Natural killer cell (primary cell): ENCODE results near the gene AKR7A3. TPM values are rescaled to one million over a fixed set of nuclear protein-coding genes. Genes with fewer than 3 reads are reported as not detected.
A peak's percentile ranks its signal among the peaks of the same experiment; 100 is the strongest.

ENCODE experiments used
- ATAC-seq, 3 donors: fragments of 150-1000 bp in 2 of 3; fragments of 200-7000 bp in 1 of 3; cut with Tn5 transposase; 1 replicate in 1 of 3; 2 replicates in 2 of 3; pipeline ENCODE4 v1.10.0; 2021; ENCODE audit warnings: mild to moderate bottlenecking in 2 of 3, moderate library complexity in 2 of 3
- DNase-seq, 2 donors: peaks; one replicate each; pipeline versions ENCODE4 v3.0.0 to v3.0.0-alpha.2; 2013 to 2021; ENCODE audit warnings: mixed read lengths in 1 of 2
- H3K27ac ChIP-seq: one replicate; pipeline ENCODE4 v1.5.1; 2013; ENCODE audit warnings: mild to moderate bottlenecking, low read length
- H3K27me3 ChIP-seq: one replicate; pipeline ENCODE4 v1.6.1; 2013; ENCODE audit warnings: low read length; ENCODE audit not compliant: control insufficient read depth, insufficient read depth
- H3K36me3 ChIP-seq: one replicate; pipeline ENCODE4 v1.6.1; 2013; ENCODE audit warnings: low read length; ENCODE audit not compliant: control insufficient read depth, insufficient read depth
- H3K4me1 ChIP-seq: one replicate; pipeline ENCODE4 v1.6.1; 2013; ENCODE audit warnings: low read length; ENCODE audit not compliant: control insufficient read depth, insufficient read depth
- H3K4me3 ChIP-seq: one replicate; pipeline ENCODE4 v1.5.1; 2013; ENCODE audit warnings: low read length
- H3K9me3 ChIP-seq: one replicate; pipeline ENCODE4 v1.6.1; 2013; ENCODE audit warnings: low read length; ENCODE audit not compliant: control insufficient read depth, insufficient read depth
- H3K27ac Mint-ChIP-seq, 2 donors: one replicate each; pipeline ENCODE4 v1.8.0; 2022; ENCODE audit warnings: mild to moderate bottlenecking in 2 of 2, mixed read lengths in 2 of 2, moderate library complexity in 1 of 2
- H3K27me3 Mint-ChIP-seq, 2 donors: one replicate each; pipeline ENCODE4 v1.8.0; 2022; ENCODE audit warnings: low read depth in 2 of 2, mixed read lengths in 2 of 2
- H3K36me3 Mint-ChIP-seq: one replicate; pipeline ENCODE4 v1.8.0; 2022; ENCODE audit warnings: mixed read lengths
- H3K4me1 Mint-ChIP-seq, 2 donors: one replicate each; pipeline ENCODE4 v1.8.0; 2022; ENCODE audit warnings: mixed read lengths in 2 of 2
- H3K4me3 Mint-ChIP-seq: one replicate; pipeline ENCODE4 v1.8.0; 2022; ENCODE audit warnings: mild to moderate bottlenecking, moderate library complexity, mixed read lengths
- H3K9me3 Mint-ChIP-seq, 2 donors: one replicate each; pipeline ENCODE4 v1.8.0; 2022; ENCODE audit warnings: mixed read lengths in 2 of 2
- WGBS: methylation state at CpG from one replicate; pipeline ENCODE4 v1.1.7; 2013; ENCODE audit warnings: missing lambda C conversion rate; ENCODE audit not compliant: insufficient coverage; 5-methylcytosine and 5-hydroxymethylcytosine counted together
- intact Hi-C: fragments of 100-400 bp; cut with micrococcal nuclease; formaldehyde crosslinking; loops from one replicate; pipeline ENCODE4 v1.14.2; 2022
- total RNA-seq, 4 donors: library from RNA; stranded (reverse); fragments of 120-200 nt in 1 of 4; gene quantifications; one replicate each; pipeline versions ENCODE4 v1.2.3 to v1.2.4, GENCODE V29; 2013 to 2022
- TF ChIP-seq, protein P1 (sequence below): fragments of 200-600 bp; IDR thresholded peaks from one replicate; pipeline ENCODE4 v1.8.0; 2022; ENCODE audit warnings: antibody characterized with exemption

The AKR7A3 gene
- total RNA-seq, 3 donors from 2014 or later (not counting 1 experiment from before 2014, with no cell fraction given), result 1.1 to 2.0 (median 1.5) TPM

DNA sequence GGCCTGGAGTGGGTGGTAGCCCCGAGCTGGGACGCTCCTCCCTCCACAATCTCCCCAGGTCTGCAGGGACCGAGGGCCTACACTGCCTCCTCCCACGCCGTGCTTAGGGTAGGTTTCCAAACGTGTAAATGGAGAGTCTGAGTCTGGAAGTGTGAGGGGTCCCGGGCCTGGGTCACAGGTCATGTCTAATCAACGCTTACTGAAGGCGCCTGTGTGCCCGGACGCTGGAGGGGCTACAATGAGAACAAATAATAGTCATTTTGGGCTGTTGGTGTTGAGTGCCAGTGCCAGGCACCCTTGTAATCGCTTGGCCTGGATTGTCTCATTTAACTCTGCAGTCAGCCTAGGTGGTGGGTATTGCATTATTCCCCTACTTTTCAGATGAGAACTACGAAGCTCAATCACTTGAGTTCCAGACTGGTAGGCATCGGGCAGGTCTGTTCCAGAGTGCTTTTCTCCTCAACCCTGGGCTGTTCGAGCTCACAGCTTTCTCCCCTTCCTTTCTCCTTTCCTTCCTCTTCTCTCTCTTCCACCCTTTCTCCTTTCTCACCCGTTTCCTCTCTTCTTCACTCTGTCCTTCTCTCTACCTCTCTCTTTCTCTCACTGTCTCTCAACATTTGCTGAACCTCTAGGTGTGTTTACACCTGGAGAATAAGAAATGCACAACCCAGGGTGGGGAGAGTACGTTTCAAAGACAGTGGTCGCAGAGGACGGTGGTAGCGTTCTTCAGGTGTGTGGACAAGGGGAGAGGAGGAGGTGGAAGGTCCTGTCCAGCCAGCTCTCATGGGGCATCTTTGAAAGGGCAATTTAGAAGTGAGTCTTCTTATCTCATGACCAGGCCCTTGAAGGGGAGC, 24.4 kb upstream of the AKR7A3 start:
- Mint-ChIP-seq H3K27me3 (no peaks in the 10 kb centered on the region), H3K27ac (peak overlapping the region; percentile 73 to 78), H3K4me3 (peak overlapping the region; percentile 82), H3K36me3 (no peaks in the 10 kb centered on the region), H3K9me3 (no peaks in the 10 kb centered on the region), H3K4me1 (peaks cover 31 to 43% of the 10 kb centered on the region in 2 donors)
- H3K27ac ChIP-seq, result peak overlapping the region; percentile 45
- H3K36me3 ChIP-seq, result peaks cover 1% of the 10 kb centered on the region
- no peaks in the 10 kb centered on the region for H3K27me3 ChIP-seq
- DNase-seq (peak in 1 of 2 donors; percentile 46), ATAC-seq (peak in 1 of 3 donors; percentile 11)
- peaks cover 52% of the 10 kb centered on the region for H3K4me1 ChIP-seq
- intact Hi-C loops, result loop anchor here (2.0 to 10.0 kb wide), 2 partner anchors 62 to 172 kb away; partner anchors contain the start of genes CAPZB, EMC1 and MRTO4
- TF ChIP-seq, protein P1, sequence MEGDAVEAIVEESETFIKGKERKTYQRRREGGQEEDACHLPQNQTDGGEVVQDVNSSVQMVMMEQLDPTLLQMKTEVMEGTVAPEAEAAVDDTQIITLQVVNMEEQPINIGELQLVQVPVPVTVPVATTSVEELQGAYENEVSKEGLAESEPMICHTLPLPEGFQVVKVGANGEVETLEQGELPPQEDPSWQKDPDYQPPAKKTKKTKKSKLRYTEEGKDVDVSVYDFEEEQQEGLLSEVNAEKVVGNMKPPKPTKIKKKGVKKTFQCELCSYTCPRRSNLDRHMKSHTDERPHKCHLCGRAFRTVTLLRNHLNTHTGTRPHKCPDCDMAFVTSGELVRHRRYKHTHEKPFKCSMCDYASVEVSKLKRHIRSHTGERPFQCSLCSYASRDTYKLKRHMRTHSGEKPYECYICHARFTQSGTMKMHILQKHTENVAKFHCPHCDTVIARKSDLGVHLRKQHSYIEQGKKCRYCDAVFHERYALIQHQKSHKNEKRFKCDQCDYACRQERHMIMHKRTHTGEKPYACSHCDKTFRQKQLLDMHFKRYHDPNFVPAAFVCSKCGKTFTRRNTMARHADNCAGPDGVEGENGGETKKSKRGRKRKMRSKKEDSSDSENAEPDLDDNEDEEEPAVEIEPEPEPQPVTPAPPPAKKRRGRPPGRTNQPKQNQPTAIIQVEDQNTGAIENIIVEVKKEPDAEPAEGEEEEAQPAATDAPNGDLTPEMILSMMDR, result no peak
- H3K4me3 ChIP-seq, result peak overlapping the region; percentile 62
- 50% methylated on average over 20 of the region's 20 CpGs for WGBS
- no peaks in the 10 kb centered on the region for H3K9me3 ChIP-seq

DNA sequence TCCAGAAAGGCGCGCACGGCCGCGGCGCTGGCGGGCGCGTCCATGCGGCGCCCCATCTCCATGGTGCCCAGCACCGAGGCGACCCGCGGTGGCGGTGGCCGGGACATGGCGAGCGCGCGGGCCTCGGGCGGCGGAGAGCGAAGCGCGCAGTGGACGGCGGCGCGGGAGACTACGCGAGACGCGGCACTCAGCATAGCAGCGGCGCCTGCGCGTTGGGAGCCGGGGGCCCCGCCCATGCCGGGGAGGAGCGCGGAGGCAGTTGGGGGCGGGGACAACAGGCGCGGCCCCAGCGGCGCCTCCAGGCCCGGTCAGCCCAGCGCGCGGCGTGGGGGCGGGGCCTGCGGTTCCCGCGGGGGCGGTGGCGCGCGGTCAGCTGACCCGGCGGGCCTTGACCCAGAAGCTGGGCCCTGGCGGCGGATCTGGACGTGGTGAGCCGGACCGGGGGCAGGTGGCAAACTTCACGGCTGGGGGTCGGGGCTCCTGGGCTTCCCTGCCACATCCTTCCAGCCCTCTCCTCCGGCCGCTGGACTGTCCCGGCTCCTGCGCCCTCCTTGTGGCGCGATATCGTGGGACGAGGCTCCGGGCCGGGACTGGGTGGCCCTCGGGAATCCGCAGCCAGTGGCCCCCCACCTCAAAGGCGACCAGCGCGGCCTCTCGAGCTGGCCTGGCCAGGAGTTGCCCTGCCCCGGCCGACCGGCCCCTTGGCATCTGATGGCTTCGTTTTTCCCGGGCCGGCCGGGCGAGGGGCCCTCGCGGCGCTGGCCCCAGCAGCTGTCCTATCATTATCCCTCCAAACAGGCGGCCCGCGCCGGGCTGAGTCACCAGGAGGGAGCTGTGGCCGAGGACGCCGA, 23.6 kb upstream of the AKR7A3 start, which contains the start of the genes AKR7A2 and SLC66A1:
AKR7A2 (minus strand) TSS at position 214 of the 851 bp plus-strand sequence; CDS start at position 194, 20 bp downstream.
SLC66A1 (plus strand) TSS at position 396 of the 851 bp plus-strand sequence. CDS start 5,352 bp downstream, outside the sequence.
- TF ChIP-seq, protein P1, result no peak
- Histone ChIP-seq H3K27ac (peak within 1 kb of the TSS; percentile 45), H3K27me3 (no peaks in the 10 kb centered on the region), H3K9me3 (no peaks in the 10 kb centered on the region), H3K4me1 (peaks cover 52% of the 10 kb centered on the region), H3K4me3 (peak within 1 kb of the TSS; percentile 75), H3K36me3 (peaks cover 10% of the 10 kb centered on the region)
- peaks cover 31 to 43% of the 10 kb centered on the region in 2 donors for H3K4me1 Mint-ChIP-seq
- peaks cover 7% of the 10 kb centered on the region for H3K36me3 Mint-ChIP-seq
- intact Hi-C loops, result loop anchor here (2.0 to 10.0 kb wide), 2 partner anchors 61 to 173 kb away; partner anchors contain the start of genes CAPZB, EMC1 and MRTO4
- under 1% methylated on average over 105 of the region's 105 CpGs for WGBS
- ATAC-seq (peak; percentile 96 to 99 (median 98)), DNase-seq (peak; percentile 91 to 95)
- no peaks in the 10 kb centered on the region for H3K27me3 Mint-ChIP-seq
- no peaks in the 10 kb centered on the region for H3K9me3 Mint-ChIP-seq
- peak within 1 kb of the TSS; percentile 87 for H3K4me3 Mint-ChIP-seq
- H3K27ac Mint-ChIP-seq, result peak within 1 kb of the TSS; percentile 73 to 78

GRCh38 chr1:19311503-19311930, 22.9 kb upstream of the AKR7A3 start:
- Histone ChIP-seq H3K4me1 (peaks cover 50% of the 10 kb centered on the region), H3K9me3 (no peaks in the 10 kb centered on the region), H3K36me3 (peaks cover 12% of the 10 kb centered on the region), H3K27ac (peak overlapping the region; percentile 1), H3K27me3 (no peaks in the 10 kb centered on the region), H3K4me3 (peak overlapping the region; percentile 75)
- ATAC-seq (peak; percentile 5 to 15 (median 10)), DNase-seq (peak; percentile 29 to 38)
- Mint-ChIP-seq H3K9me3 (no peaks in the 10 kb centered on the region), H3K4me3 (peak overlapping the region; percentile 87), H3K36me3 (peaks cover 7% of the 10 kb centered on the region), H3K27ac (peak overlapping the region; percentile 0 to 78), H3K4me1 (peaks cover 31 to 43% of the 10 kb centered on the region in 2 donors), H3K27me3 (no peaks in the 10 kb centered on the region)
- intact Hi-C loops, result loop anchor here (10.0 kb wide), 1 partner anchor 173 kb away; the partner anchor contains the start of gene CAPZB
- WGBS, result 0% methylated on average over 29 of the region's 29 CpGs
- TF ChIP-seq, protein P1, result no peak
